ENCODE measurements around the gene HNRNPC.

The HNRNPC gene

GRCh38 chr14:21208554-21208953, 60.7 kb downstream of the HNRNPC start:
- FAIRE-seq = no peak

- no peak for FAIRE-seq
Observed at GRCh38 chr14:21206753-21207684, 62.2 kb downstream of the HNRNPC start.

GRCh38 chr14:21205678-21206581, 63.3 kb downstream of the HNRNPC start:
- no peak for FAIRE-seq

- no peak for FAIRE-seq
Observed at GRCh38 chr14:21205026-21205677, 64.1 kb downstream of the HNRNPC start.

- no peak for FAIRE-seq
Observed at GRCh38 chr14:21204167-21205025, 64.8 kb downstream of the HNRNPC start.

- FAIRE-seq = no peak
Observed at GRCh38 chr14:21203470-21204166, 65.6 kb downstream of the HNRNPC start.

GRCh38 chr14:21202463-21203358, 66.5 kb downstream of the HNRNPC start:
- FAIRE-seq = no peak

GRCh38 chr14:21201732-21202462, 67.3 kb downstream of the HNRNPC start:
- no peak for FAIRE-seq

- no peak for FAIRE-seq
Observed at GRCh38 chr14:21200752-21201461, 68.3 kb downstream of the HNRNPC start.

- no peak for FAIRE-seq
Observed at GRCh38 chr14:21199611-21200560, 69.4 kb downstream of the HNRNPC start.

- no peak for FAIRE-seq
Observed at GRCh38 chr14:21197418-21198205, 71.6 kb downstream of the HNRNPC start.

- FAIRE-seq = no peak
Observed at GRCh38 chr14:21194597-21194996, 74.6 kb downstream of the HNRNPC start.

GRCh38 chr14:21192875-21193535, 76.2 kb downstream of the HNRNPC start:
- FAIRE-seq = no peak

GRCh38 chr14:21192447-21192822, 76.8 kb downstream of the HNRNPC start:
- FAIRE-seq = no peak

GRCh38 chr14:21191809-21192446, 77.3 kb downstream of the HNRNPC start:
- FAIRE-seq = no peak

Data from islet of Langerhans (tissue), 1 donor.